GM12878 (cell line): ENCODE results near the gene SPA17. TPM values are rescaled to one million over a fixed set of nuclear protein-coding genes. Genes with fewer than 3 reads are reported as not detected.

Source experiments
- ATAC-seq: fragments of 200-7000 bp; cut with Tn5 transposase; 3 replicates; pipeline ENCODE4 v1.9.1; 2020; ENCODE audit warnings: mild to moderate bottlenecking, moderate library complexity
- BruUV-seq: library from RNA; stranded (reverse); fragments of 400-500 nt; replicated peaks from 2 replicates; lab custom pipeline; 2021; lab: Mats Ljungman, UMichigan
- CTCF ChIA-PET: fragments of 300-600 bp; sonication (Branson Sonifier 250); formaldehyde crosslinking; extraction: SDS; loops from one replicate; lab custom pipeline; 2021; ENCODE audit warnings: inconsistent platforms; lab: Yijun Ruan, JAX
- POLR2A ChIA-PET: fragments of 350-600 bp; formaldehyde crosslinking; extraction: SDS; loops from one replicate; lab custom pipeline; 2021; ENCODE audit warnings: inconsistent platforms; lab: Charles Lee
- RAD21 ChIA-PET: fragments of 300-600 bp; sonication (Branson Sonifier 250); formaldehyde crosslinking; loops from one replicate; lab custom pipeline; 2023; ENCODE audit warnings: antibody characterized with exemption; ENCODE audit not compliant: unreplicated experiment; lab: Charles Lee
- SMC1A ChIA-PET: fragments of 300-600 bp; sonication (Branson Sonifier 250); formaldehyde crosslinking; loops from one replicate; lab custom pipeline; 2023; ENCODE audit not compliant: unreplicated experiment, uncharacterized antibody; lab: Charles Lee
- DNase-seq: peaks from one replicate; pipeline ENCODE4 v3.0.0-alpha.2; 2011; ENCODE audit warnings: low read depth, low spot score
- FAIRE-seq: peaks from 3 replicates; lab custom pipeline; 2011; peaks lifted over from hg19 to GRCh38; lab: Jason Lieb, UNC
- H2AFZ ChIP-seq: 2 replicates; pipeline ENCODE4 v1.6.0; 2011; ENCODE audit warnings: low read depth, low read length, control low read depth; ENCODE audit not compliant: control insufficient read depth
- H3K27ac ChIP-seq: 2 replicates; pipeline ENCODE4 v1.5.1; 2011; ENCODE audit warnings: control low read depth; ENCODE audit not compliant: control insufficient read depth, insufficient read depth
- H3K27me3 ChIP-seq, 2 experiments: replicated peaks in 1 of 2; 2 replicates each; pipeline versions ENCODE4 v1.6.0 to v1.6.1; 2011; ENCODE audit warnings: low read length in 1 of 2; ENCODE audit not compliant: control insufficient read depth in 2 of 2, insufficient read depth in 2 of 2
- H3K36me3 ChIP-seq, 2 experiments: 2 replicates each; pipeline ENCODE4 v1.5.1; 2011; ENCODE audit warnings: low read length in 1 of 2; ENCODE audit not compliant: control insufficient read depth in 2 of 2, insufficient read depth in 2 of 2
- H3K4me1 ChIP-seq: 2 replicates; pipeline ENCODE4 v1.6.1; 2011; ENCODE audit warnings: mild to moderate bottlenecking, low read length, moderate library complexity, mixed read lengths; ENCODE audit not compliant: control insufficient read depth, insufficient read depth
- H3K4me2 ChIP-seq: 2 replicates; pipeline ENCODE4 v1.6.0; 2011; ENCODE audit warnings: control low read depth; ENCODE audit not compliant: control insufficient read depth, insufficient read depth
- H3K4me3 ChIP-seq: fragments of 200-600 bp; sonication (generic); 2 replicates; pipeline ENCODE4 v1.5.1; 2016
- H3K79me2 ChIP-seq: 2 replicates; pipeline ENCODE4 v1.6.0; 2011; ENCODE audit warnings: low read length; ENCODE audit not compliant: control insufficient read depth, insufficient read depth
- H3K9ac ChIP-seq: 2 replicates; pipeline ENCODE4 v1.8.0; 2011; ENCODE audit warnings: low read length, control low read depth, mixed read lengths; ENCODE audit not compliant: control insufficient read depth, insufficient read depth
- H3K9me3 ChIP-seq: replicated peaks from 3 replicates; pipeline ENCODE4 v1.5.1; 2011; ENCODE audit warnings: mild to moderate bottlenecking, low read length; ENCODE audit not compliant: control insufficient read depth, insufficient read depth
- H4K20me1 ChIP-seq: 2 replicates; pipeline ENCODE4 v1.6.0; 2011; ENCODE audit not compliant: control insufficient read depth, insufficient read depth
- CBFB ChIP-seq: IDR thresholded peaks from 2 replicates; pipeline ENCODE4 v1.6.1; 2016; ENCODE audit warnings: antibody characterized with exemption, low read depth
- CBX3 ChIP-seq: fragments of 200-600 bp; sonication (generic); IDR thresholded peaks from 2 replicates; pipeline ENCODE4 v1.6.1; 2016; ENCODE audit warnings: low read depth, borderline replicate concordance
- DPF2 ChIP-seq: fragments of 450-650 bp; IDR thresholded peaks from 2 replicates; pipeline ENCODE4 v1.6.1; 2017; ENCODE audit warnings: mild to moderate bottlenecking
- SREBF1 ChIP-seq: IDR thresholded peaks from 2 replicates; pipeline ENCODE4 v1.6.1; 2012; ENCODE audit warnings: mild to moderate bottlenecking, low read length
- SREBF2 ChIP-seq: IDR thresholded peaks from 2 replicates; pipeline ENCODE4 v1.6.1; 2012; ENCODE audit warnings: mild to moderate bottlenecking, low read length
- TCF12 ChIP-seq: IDR thresholded peaks from 2 replicates; pipeline ENCODE4 v1.6.1; 2011; ENCODE audit warnings: low read depth, mild to moderate bottlenecking, low read length
- WGBS: methylation state at CpG from one replicate; pipeline ENCODE4 v1.1.6; 2016; ENCODE audit warnings: low lambda C conversion rate; ENCODE audit not compliant: insufficient replicate concordance, insufficient coverage; ENCODE audit errors: missing lambda C conversion rate; 5-methylcytosine and 5-hydroxymethylcytosine counted together
- in situ Hi-C: fragments of 300-500 bp; cut with MboI; formaldehyde crosslinking; loops from 9 replicates; pipeline ENCODE4 v1.14.3; 2018; ENCODE audit warnings: mixed read lengths
- intact Hi-C: fragments of 100-400 bp; cut with micrococcal nuclease; formaldehyde crosslinking; loops from one replicate; pipeline ENCODE4 v1.14.2; 2022; ENCODE audit not compliant: unreplicated experiment
- polyA plus RNA-seq, 11 experiments: library from polyadenylated mRNA; depleted of rRNA in 4 of 11; unstranded in 6 of 11; stranded (reverse) in 5 of 11; fragments of >200 nt; fragmentation: Nextera tagmentation in 4 of 11; fragmentation: Illumina TruSeq in 1 of 11; extraction: Ambion mirVana in 4 of 11; extraction: Trizol in 1 of 11; gene quantifications; 1 replicate in 1 of 11; 2 replicates in 10 of 11; pipeline versions ENCODE4 v1.2.1 to v1.2.3, GENCODE V29; 2011 to 2016; ENCODE audit warnings: inconsistent platforms in 2 of 11, missing spikeins in 2 of 11, low read depth in 1 of 11
- total RNA-seq, 4 experiments: library from RNA; depleted of rRNA in 3 of 4; stranded (reverse); fragments of >200 nt in 3 of 4; fragmentation: Illumina TruSeq in 1 of 4; extraction: Trizol in 1 of 4; gene quantifications; 2 replicates each; pipeline versions ENCODE4 v1.2.1 to v1.2.3, GENCODE V29; 2013 to 2021
- TF ChIP-seq, protein P1 (sequence below): fragments of 450-650 bp; IDR thresholded peaks from 2 replicates; pipeline ENCODE4 v1.6.1; 2017; ENCODE audit warnings: mild to moderate bottlenecking, low read depth, inconsistent platforms; ENCODE audit not compliant: poor library complexity, severe bottlenecking
- TF ChIP-seq, protein P2 (sequence below): fragments of 450-650 bp; IDR thresholded peaks from 2 replicates; pipeline ENCODE4 v1.6.1; 2016; ENCODE audit warnings: mild to moderate bottlenecking
- TF ChIP-seq, protein P3 (sequence below), 3 experiments: IDR thresholded peaks in 2 of 3; conservative IDR thresholded peaks in 1 of 3; 2 replicates each; pipeline ENCODE4 v1.5.1; 2011; ENCODE audit warnings: low read depth in 3 of 3, low read length in 3 of 3, mild to moderate bottlenecking in 3 of 3, control low read depth in 2 of 3, moderate library complexity in 2 of 3, inconsistent platforms in 1 of 3, mixed read lengths in 1 of 3; ENCODE audit not compliant: control insufficient read depth in 2 of 3, insufficient read depth in 1 of 3; ENCODE audit errors: extremely low read depth in 1 of 3
- TF ChIP-seq, protein P4 (sequence below): fragments of 450-650 bp; IDR thresholded peaks from 2 replicates; pipeline ENCODE4 v1.6.1; 2017; ENCODE audit warnings: low read depth, mild to moderate bottlenecking, moderate library complexity

The SPA17 gene
- total and polyA plus RNA-seq, 10 of the 15 experiments (the other 5 are each of a cell fraction or from before 2014, with no cell fraction given): 2.9 to 13.2 (median 8.5) TPM

DNA sequence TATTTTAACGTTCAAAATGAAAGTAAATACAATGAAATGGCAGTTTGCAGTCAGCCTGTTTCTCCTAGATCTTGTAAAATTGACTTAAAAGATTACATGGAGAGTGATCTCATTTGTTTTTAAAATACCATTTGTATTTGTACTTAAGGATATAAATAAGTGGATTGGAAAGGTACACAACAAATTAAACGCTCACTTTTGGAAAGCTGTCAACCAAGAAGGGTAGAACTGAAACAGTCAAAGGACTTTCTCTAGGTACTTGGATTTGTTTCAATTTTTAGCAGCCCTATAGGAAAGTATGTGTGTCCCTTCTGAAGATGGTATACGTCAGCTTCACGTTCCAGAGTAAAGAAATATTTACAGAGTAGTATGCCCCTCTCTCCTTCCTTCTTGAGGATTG is 43.7 kb upstream of the SPA17 start (continued):
- TF ChIP-seq, protein P1, sequence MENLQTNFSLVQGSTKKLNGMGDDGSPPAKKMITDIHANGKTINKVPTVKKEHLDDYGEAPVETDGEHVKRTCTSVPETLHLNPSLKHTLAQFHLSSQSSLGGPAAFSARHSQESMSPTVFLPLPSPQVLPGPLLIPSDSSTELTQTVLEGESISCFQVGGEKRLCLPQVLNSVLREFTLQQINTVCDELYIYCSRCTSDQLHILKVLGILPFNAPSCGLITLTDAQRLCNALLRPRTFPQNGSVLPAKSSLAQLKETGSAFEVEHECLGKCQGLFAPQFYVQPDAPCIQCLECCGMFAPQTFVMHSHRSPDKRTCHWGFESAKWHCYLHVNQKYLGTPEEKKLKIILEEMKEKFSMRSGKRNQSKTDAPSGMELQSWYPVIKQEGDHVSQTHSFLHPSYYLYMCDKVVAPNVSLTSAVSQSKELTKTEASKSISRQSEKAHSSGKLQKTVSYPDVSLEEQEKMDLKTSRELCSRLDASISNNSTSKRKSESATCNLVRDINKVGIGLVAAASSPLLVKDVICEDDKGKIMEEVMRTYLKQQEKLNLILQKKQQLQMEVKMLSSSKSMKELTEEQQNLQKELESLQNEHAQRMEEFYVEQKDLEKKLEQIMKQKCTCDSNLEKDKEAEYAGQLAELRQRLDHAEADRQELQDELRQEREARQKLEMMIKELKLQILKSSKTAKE: no peak
- TF ChIP-seq DPF2: no peak
- no peak for TF ChIP-seq SREBF1
- no peak for TF ChIP-seq TCF12

DNA sequence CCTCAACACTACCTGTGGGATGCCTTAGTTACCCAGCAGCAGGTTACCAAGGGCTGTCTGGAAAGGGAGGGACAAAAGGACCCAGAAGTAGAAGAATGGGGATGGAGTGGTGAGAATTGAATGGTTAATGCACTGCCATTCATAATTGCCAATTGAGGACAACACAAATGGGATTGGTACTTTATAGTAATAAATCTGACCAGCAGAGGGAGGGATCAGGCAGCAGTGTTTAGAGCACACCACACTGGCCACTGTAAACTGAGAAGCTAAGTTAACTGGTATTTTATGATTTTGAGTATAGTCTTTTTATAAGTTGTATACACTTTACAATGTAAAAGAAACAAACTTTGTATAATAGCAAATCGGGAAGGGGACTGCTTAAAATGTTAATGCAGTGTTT is 40.3 kb upstream of the SPA17 start:
- ChIA-PET CTCF (interaction anchor here (1.0 to 1.3 kb wide), 3 partner anchors 10 to 160 kb away, joined by 3 to 5 read pairs (median 3); partner anchors contain the start of gene TBRG1), SMC1A (interaction anchor here (0.6 to 1.0 kb wide), 2 partner anchors 8 to 200 kb away, joined by 3 read pairs; no protein-coding TSS in a partner anchor), RAD21 (no interaction called here), POLR2A (no interaction called here)
- no peaks in the 10 kb centered on the region for H3K79me2 ChIP-seq
- TF ChIP-seq, protein P2, sequence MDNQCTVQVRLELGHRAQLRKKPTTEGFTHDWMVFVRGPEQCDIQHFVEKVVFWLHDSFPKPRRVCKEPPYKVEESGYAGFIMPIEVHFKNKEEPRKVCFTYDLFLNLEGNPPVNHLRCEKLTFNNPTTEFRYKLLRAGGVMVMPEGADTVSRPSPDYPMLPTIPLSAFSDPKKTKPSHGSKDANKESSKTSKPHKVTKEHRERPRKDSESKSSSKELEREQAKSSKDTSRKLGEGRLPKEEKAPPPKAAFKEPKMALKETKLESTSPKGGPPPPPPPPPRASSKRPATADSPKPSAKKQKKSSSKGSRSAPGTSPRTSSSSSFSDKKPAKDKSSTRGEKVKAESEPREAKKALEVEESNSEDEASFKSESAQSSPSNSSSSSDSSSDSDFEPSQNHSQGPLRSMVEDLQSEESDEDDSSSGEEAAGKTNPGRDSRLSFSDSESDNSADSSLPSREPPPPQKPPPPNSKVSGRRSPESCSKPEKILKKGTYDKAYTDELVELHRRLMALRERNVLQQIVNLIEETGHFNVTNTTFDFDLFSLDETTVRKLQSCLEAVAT: no peak
- TF ChIP-seq, protein P3, sequence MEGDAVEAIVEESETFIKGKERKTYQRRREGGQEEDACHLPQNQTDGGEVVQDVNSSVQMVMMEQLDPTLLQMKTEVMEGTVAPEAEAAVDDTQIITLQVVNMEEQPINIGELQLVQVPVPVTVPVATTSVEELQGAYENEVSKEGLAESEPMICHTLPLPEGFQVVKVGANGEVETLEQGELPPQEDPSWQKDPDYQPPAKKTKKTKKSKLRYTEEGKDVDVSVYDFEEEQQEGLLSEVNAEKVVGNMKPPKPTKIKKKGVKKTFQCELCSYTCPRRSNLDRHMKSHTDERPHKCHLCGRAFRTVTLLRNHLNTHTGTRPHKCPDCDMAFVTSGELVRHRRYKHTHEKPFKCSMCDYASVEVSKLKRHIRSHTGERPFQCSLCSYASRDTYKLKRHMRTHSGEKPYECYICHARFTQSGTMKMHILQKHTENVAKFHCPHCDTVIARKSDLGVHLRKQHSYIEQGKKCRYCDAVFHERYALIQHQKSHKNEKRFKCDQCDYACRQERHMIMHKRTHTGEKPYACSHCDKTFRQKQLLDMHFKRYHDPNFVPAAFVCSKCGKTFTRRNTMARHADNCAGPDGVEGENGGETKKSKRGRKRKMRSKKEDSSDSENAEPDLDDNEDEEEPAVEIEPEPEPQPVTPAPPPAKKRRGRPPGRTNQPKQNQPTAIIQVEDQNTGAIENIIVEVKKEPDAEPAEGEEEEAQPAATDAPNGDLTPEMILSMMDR (IDR thresholded peaks at IDR 0.05 in 2 of 3, conservative IDR thresholded peaks at IDR 0.05 in 1 of 3; ENCODE audit: control insufficient read depth in 2 of 3, extremely low read depth in 1 of 3, insufficient read depth in 1 of 3, low read depth in 3 of 3, low read length in 3 of 3): peak in 2 of 3 experiments; percentile 18 to 25; a peak in 2 of 6 replicates
- TF ChIP-seq SREBF2 (no peak), CBFB (no peak), CBX3 (no peak)
- TF ChIP-seq, protein P4, sequence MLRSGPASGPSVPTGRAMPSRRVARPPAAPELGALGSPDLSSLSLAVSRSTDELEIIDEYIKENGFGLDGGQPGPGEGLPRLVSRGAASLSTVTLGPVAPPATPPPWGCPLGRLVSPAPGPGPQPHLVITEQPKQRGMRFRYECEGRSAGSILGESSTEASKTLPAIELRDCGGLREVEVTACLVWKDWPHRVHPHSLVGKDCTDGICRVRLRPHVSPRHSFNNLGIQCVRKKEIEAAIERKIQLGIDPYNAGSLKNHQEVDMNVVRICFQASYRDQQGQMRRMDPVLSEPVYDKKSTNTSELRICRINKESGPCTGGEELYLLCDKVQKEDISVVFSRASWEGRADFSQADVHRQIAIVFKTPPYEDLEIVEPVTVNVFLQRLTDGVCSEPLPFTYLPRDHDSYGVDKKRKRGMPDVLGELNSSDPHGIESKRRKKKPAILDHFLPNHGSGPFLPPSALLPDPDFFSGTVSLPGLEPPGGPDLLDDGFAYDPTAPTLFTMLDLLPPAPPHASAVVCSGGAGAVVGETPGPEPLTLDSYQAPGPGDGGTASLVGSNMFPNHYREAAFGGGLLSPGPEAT: no peak
- in situ Hi-C loops: no loop called here
- H3K9ac ChIP-seq: no peak overlapping the region
- H4K20me1 ChIP-seq: no peaks in the 10 kb centered on the region
- no peak overlapping the region for H3K4me3 ChIP-seq
- no peaks in the 10 kb centered on the region for H3K27me3 ChIP-seq
- BruUV-seq: no TSS peak
- peaks cover 5 to 14% of the 10 kb centered on the region in 2 experiments; a peak in 3 of 4 replicates for H3K36me3 ChIP-seq
- intact Hi-C loops: no loop called here
- H3K9me3 ChIP-seq: no peaks in the 10 kb centered on the region
- FAIRE-seq: no peak
- no peaks in the 10 kb centered on the region for H3K4me1 ChIP-seq
- no peak overlapping the region for H3K4me2 ChIP-seq
- whole genome bisulfite sequencing: 92% methylated on average over 1 of the region's 1 CpG
- no peak overlapping the region for H3K27ac ChIP-seq
- H2AFZ ChIP-seq: no peak overlapping the region
- no peak for DNase-seq
- ATAC-seq: peak; percentile 69
